Brain microvascular endothelial cell (primary cell): ENCODE measurements around the gene KNDC1.

ENCODE experiments used
- DNase-seq: peaks from one replicate; pipeline ENCODE4 v3.0.0-alpha.2; 2020
- H3K27ac ChIP-seq: fragments of 250-450 bp; sonication (Bioruptor Pico); 2 replicates; pipeline ENCODE4 v1.5.1; 2020; ENCODE audit warnings: mild to moderate bottlenecking, moderate library complexity
- H3K27me3 ChIP-seq: fragments of 250-450 bp; sonication (Bioruptor Pico); replicated peaks from 2 replicates; pipeline ENCODE4 v1.5.1; 2020; ENCODE audit warnings: mild to moderate bottlenecking
- H3K36me3 ChIP-seq: fragments of 250-450 bp; sonication (Bioruptor Pico); replicated peaks from 2 replicates; pipeline ENCODE4 v1.5.1; 2020; ENCODE audit warnings: mild to moderate bottlenecking
- H3K4me3 ChIP-seq: 2 replicates; pipeline ENCODE4 v1.5.1; 2011; ENCODE audit warnings: low read depth, mild to moderate bottlenecking, control low read depth, low read length, moderate library complexity
- in situ Hi-C: cut with HindIII; loops from 2 replicates; pipeline ENCODE4 v1.10.0; 2017; ENCODE audit warnings: low sequenced_read_pairs, low pct_ligation_motif_present
- TF ChIP-seq, protein P1 (sequence below): IDR thresholded peaks from 2 replicates; pipeline ENCODE4 v1.5.1; 2011; ENCODE audit warnings: low read depth, mild to moderate bottlenecking, moderate library complexity, low read length, control low read depth, inconsistent platforms; ENCODE audit errors: missing control alignments

The KNDC1 gene

DNA sequence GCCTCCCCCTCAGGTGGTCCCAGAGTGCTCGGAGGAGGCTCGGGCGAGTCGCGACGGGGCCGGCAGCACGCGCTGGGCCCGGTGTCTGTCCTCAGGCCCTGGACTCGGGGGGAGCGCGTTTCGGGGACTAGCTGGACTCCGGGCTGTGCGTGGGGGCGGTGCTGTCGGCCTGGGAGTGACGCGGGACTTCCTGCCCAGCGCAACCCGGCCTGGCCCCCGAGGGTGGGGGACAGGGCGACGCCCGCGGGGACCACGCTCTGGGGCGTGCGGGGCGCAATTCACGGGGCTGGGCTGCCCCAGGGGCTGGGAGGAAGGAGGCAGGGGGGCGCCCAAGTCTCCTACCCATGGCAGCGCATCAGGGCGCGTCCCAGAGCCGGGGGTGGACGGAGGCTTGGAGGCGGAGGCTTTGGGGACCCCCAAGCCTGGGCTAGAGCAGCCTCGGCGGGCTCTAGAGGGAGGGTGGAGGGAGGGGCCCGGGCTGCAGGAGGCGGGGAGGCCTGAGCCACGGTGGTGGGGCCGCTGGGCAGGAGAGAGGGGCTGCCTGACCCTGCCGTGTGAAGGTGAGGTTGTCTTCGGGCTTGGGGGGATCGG lies 75.3 kb downstream of the KNDC1 start:
- Histone ChIP-seq H3K27ac (no peak overlapping the region), H3K36me3 (no peaks in the 10 kb centered on the region), H3K27me3 (peaks cover 76% of the 10 kb centered on the region), H3K4me3 (no peak overlapping the region)
- no peak for DNase-seq
- in situ Hi-C loops = no loop called here
- TF ChIP-seq, protein P1, sequence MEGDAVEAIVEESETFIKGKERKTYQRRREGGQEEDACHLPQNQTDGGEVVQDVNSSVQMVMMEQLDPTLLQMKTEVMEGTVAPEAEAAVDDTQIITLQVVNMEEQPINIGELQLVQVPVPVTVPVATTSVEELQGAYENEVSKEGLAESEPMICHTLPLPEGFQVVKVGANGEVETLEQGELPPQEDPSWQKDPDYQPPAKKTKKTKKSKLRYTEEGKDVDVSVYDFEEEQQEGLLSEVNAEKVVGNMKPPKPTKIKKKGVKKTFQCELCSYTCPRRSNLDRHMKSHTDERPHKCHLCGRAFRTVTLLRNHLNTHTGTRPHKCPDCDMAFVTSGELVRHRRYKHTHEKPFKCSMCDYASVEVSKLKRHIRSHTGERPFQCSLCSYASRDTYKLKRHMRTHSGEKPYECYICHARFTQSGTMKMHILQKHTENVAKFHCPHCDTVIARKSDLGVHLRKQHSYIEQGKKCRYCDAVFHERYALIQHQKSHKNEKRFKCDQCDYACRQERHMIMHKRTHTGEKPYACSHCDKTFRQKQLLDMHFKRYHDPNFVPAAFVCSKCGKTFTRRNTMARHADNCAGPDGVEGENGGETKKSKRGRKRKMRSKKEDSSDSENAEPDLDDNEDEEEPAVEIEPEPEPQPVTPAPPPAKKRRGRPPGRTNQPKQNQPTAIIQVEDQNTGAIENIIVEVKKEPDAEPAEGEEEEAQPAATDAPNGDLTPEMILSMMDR = no peak

DNA sequence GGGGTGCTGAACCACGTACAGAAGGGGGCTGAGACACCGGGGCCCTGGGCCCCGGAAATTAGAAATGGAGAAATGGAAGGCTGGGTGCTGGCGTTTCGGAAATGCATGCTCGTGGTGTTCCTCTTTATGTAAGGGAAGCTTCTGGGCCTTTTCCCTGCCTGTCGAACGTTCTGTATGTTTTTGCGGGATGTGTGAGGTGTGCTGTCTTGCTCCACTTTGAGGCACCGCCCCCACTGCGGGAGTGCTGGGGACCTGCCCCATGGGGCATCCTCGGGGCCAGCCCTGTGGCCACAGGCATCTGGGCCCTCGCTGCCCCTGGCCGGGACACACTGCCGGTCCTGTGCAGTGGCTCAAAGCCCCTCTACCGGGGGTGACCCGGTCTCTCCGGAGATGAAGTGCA lies 75.9 kb downstream of the KNDC1 start:
- TF ChIP-seq, protein P1 = no peak
- DNase-seq = no peak
- in situ Hi-C loops = no loop called here
- Histone ChIP-seq H3K36me3 (no peaks in the 10 kb centered on the region), H3K27ac (no peak overlapping the region), H3K4me3 (no peak overlapping the region), H3K27me3 (peaks cover 71% of the 10 kb centered on the region)

DNA sequence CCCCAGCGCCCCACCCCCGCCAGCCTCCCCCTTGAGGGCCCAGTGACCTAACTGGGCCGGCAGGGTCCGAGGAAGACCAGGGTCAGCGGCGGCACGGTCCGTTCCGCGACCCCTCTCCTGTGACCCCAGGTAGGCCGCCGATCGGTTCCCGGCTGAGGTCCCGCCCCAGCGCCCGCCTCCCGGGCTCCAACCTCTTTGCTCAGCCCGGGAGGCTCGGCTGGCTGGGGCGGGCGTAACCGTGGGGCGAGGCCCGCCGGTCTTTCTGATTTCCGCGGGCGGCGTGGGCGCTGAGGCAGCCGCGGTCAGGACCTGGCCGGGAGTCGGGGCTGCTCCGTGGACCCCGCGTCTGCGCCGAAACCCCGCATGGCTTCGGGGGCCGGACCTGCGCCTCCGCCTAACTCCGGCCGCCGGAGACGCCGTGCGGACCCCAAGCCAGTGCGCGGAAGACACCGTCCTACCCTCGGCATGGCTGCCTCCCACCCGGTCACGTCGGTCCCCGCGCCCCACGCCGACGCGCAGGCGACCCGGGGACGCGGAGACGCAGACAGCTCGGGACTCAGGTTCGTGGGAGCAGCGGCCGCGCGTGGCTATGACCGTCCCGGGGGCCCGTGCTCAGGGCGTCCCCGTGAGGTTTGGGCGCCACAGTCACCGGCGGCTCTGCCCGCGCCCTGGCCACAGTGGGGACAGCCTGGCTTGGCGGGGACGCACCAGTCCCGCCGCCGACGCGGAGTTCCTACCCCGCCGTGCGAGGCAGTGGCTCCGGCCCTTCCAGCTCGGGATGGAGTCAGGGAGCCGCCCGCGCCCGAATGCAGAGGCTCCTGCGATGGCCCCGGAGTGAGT lies 76.6 kb downstream of the KNDC1 start:
- no peaks in the 10 kb centered on the region for H3K36me3 ChIP-seq
- in situ Hi-C loops = no loop called here
- no peak overlapping the region for H3K4me3 ChIP-seq
- H3K27me3 ChIP-seq = peaks cover 65% of the 10 kb centered on the region
- no peak overlapping the region for H3K27ac ChIP-seq
- DNase-seq = no peak
- TF ChIP-seq, protein P1 = no peak

DNA sequence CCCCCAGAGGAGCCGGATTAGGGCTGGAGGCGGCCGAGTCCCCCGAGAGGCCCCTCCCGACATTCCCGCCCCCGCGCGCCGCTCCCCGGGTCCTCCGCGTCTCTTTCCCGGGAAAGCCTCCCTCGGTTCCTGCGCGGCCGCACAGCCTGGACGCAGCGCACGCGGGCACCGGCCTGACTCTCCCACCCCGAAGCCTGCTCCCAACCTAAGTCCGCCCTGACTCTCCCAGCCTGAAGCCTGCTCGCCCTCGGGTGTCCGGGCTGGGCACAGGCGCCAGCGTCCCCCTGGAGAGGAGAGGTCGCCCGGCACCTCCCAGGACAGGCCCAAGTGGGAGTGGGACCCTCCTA lies 77.2 kb downstream of the KNDC1 start:
- TF ChIP-seq, protein P1 = no peak
- no peak overlapping the region for H3K4me3 ChIP-seq
- in situ Hi-C loops = no loop called here
- H3K27me3 ChIP-seq = peaks cover 59% of the 10 kb centered on the region
- DNase-seq = no peak
- no peak overlapping the region for H3K27ac ChIP-seq
- no peaks in the 10 kb centered on the region for H3K36me3 ChIP-seq

DNA sequence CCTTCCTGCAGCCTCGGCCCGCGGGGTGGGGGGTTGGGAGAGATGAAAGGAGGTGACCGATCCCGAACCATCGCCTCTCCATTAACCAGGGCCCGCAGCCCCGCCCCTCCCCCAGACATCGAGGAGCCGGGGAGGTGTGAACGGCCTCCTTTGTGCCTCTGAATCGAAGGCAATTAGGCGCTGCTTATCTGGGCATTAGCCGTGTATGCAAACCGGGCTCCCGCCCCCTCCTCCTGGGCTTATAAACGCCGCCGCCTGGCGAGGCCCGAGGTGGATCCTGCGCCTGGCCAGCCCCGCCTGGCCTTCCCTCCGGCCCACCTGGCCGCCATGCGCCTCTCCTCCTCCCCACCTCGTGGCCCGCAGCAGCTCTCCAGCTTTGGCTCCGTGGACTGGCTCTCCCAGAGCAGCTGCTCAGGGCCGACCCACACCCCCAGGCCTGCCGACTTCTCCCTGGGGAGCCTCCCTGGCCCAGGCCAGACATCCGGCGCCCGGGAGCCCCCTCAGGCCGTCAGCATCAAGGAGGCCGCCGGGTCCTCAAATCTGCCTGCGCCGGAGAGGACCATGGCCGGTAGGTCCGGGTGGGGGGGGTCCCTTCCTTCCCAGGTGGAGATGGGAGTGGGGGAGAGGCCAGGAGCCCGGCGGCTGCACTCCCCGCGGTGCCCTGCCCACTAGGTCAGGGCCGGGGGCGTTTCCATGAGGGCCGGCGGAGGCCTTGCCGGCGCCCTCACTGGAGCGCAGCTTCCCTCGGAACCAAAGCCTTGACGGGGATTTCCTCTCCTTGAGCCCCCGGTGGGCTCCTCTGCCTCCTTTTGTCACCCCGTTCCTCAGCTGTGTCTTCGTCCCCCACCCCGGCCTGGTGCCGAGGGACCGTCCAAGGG lies 77.8 kb downstream of the KNDC1 start, which contains the start of gene VENTX:
VENTX (plus strand) TSS at position 268 of the 878 bp plus-strand sequence; CDS start at position 328, 60 bp downstream.
- Histone ChIP-seq H3K27ac (no peak within 1 kb of the TSS), H3K4me3 (no peak within 1 kb of the TSS), H3K36me3 (no peaks in the 10 kb centered on the region), H3K27me3 (peaks cover 56% of the 10 kb centered on the region)
- no peak for DNase-seq
- in situ Hi-C loops = no loop called here
- TF ChIP-seq, protein P1 = no peak
